NCI-H2107 (cell line): ENCODE data around the gene NLRP11.

ENCODE experiments used
- DNase-seq: peaks from one replicate; lab custom pipeline; 2025; lab: John Stamatoyannopoulos, UW

The NLRP11 gene

GRCh38 chr19:55831846-55832245, at the start of gene NLRP11:
TSS of gene NLRP11 (minus strand) at chr19:55831999. CDS start at chr19:55818174, 13,825 bp downstream.
- no peak for DNase-seq

DNA sequence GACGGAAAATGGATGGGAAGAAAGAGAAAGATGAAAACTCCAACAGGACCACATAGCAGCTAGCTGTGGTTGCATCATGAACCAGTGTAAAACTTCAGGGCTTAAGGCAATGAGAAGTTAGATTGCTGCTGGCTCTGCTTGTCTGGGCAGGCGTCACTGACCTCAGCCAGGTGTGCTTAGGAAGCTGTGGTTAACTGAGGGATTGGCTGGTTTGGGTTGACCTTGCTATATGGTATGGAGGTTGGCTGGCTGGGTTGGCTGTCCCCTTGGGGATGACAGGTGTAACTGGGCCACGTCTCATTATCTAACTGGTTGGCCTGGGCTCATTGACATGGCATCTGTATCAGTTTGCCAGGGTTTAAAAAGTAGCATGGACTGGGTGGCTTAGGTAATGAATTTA, 45.4 kb upstream of the NLRP11 start:
- DNase-seq = no peak

- no peak for DNase-seq
Measured at GRCh38 chr19:55870736-55871135, 38.9 kb upstream of the NLRP11 start.

GRCh38 chr19:55867101-55867500, 35.3 kb upstream of the NLRP11 start:
- no peak for DNase-seq

DNA sequence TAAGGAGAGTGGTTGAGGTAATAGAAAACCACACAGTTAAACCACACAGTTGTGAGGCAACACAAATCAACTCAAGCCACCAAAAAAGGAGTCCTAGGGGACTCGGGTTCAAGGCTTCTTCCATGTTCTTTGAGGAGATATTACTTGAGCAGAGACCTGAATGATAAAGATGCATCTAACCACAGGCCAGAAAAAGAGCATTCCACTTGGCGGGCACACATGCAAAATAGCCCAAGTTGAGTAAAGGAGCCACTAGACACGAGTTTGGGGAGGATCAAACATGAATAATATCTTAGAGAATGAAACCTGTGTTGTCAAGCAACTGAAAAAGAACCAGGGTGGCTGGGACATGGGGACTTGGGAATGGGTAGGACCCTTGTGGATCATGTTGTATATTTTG, 34.7 kb upstream of the NLRP11 start:
- DNase-seq = no peak

DNA sequence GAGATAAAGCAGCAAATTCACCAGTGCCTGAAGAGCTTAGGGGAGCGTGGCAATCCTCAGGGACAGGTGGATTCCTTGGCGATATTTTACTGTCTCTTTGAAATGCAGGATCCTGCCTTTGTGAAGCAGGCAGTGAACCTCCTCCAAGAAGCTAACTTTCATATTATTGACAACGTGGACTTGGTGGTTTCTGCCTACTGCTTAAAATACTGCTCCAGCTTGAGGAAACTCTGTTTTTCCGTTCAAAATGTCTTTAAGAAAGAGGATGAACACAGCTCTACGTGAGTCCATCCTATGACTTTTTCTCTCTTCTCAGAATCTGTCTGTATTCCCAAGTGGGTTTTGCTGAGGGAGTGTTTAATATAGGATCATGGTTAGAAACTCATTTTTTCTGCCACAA, 27.2 kb upstream of the NLRP11 start:
- DNase-seq = no peak

DNA sequence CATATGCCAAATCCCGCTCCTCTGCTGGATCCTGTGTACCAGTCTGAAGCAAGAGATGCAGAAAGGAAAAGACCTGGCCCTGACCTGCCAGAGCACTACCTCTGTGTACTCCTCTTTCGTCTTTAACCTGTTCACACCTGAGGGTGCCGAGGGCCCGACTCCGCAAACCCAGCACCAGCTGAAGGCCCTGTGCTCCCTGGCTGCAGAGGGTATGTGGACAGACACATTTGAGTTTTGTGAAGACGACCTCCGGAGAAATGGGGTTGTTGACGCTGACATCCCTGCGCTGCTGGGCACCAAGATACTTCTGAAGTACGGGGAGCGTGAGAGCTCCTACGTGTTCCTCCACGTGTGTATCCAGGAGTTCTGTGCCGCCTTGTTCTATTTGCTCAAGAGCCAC, 26.6 kb upstream of the NLRP11 start:
- no peak for DNase-seq

GRCh38 chr19:55857974-55858373, 26.2 kb upstream of the NLRP11 start:
- DNase-seq = no peak

DNA sequence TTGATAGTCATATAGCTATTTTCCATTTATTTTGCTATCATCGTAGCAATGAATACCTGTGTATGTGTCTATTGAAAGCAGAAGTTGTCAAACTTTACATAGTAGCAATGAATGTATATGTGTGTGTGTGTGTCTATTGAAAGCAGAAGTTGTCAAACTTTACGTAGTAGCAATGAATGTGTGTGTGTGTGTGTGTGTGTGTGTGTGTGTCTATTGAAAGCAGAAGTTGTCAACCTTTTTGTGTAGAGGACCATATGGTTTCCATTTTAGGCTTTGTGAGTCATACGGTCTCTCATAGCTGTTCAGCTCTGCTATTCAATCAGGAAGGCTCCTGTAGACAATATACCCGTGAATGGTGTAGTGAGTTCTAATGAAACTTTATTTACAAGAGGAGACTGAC, 25.4 kb upstream of the NLRP11 start:
- DNase-seq = no peak

DNA sequence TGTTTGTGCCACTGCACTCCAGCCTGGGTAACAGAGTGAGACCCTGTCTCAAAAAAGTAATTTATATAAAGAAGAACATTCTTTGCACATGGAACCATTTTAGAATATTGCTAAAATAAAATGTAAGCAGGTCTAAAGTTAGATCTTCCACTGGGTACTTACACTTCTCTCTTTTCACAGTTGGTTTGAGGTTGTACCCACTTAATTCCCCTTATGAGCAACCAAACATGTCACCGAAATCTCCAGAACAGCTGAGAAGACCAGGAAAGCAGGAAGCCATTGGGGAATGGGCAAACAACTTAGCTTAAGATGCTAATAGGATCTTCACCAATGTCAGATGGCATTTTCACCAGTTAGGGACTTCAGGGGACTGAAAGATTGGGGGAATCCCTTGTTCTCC, 23.4 kb upstream of the NLRP11 start:
- no peak for DNase-seq

GRCh38 chr19:55838906-55839305, 7.1 kb upstream of the NLRP11 start:
- no peak for DNase-seq

- DNase-seq = no peak
Measured at GRCh38 chr19:55838251-55838650, 6.5 kb upstream of the NLRP11 start.

DNA sequence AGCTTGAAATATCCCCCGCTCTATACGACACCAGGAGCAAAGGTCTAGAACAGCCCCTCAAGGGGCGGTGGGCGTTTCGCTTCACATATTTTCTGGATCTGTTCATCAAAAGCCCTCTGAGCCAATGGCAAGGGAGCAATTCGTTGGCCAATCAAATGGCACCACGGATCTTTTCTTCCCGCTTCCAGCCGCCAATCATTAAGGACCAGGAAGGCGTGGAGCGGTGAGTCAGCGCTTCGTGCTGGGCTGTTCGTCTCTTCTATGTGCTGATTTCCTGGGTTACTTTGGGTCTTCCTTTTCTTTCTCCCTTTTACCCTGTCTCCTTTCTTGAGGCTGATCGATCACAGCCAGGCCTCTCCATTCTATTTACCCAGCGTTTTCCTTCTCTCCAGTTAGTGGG, 4.5 kb upstream of the NLRP11 start, which contains the start of gene NLRP4:
Gene NLRP4, plus strand, starts transcription at position 201 of the 400 bp plus-strand sequence. CDS start 15,541 bp downstream, outside the sequence.
- no peak for DNase-seq

DNA sequence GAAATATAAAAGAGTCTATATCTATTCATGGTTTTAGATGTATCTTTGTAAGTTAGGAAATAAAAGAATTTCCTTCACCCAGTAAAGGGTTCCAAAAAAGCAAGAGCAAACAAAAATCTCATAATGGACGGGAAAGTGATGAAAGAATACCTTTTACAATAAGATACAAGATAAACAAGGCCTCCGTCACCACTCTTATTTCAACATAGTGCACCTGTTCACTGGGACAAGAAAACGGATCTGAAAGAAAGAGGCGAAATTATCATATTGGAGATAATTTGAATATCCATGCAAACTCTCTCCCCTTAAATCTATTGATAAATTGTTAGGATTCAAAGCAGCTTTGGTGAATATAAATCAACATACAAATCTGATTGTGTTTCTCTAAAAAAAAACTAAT, 877 bp upstream of the NLRP11 start:
- no peak for DNase-seq

DNA sequence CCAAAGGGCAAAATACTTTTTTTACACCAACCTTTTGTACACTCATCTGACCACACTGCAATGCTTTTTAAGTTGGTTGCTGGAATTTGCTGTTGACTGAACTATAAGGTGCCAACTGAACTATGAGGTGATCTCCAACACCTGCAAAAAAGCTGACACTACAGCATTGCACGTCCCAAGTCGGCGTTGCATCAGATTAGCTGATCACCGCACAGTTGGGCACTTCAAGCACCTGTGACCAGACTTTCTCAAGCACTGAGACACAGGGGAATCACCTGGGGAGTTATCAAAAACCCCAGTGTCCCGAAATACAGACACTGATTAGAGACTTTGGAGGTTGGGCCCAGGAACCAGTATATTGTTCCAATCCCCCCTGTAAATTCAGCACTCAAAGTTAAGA, 1.1 kb downstream of the NLRP11 start:
- DNase-seq = no peak

DNA sequence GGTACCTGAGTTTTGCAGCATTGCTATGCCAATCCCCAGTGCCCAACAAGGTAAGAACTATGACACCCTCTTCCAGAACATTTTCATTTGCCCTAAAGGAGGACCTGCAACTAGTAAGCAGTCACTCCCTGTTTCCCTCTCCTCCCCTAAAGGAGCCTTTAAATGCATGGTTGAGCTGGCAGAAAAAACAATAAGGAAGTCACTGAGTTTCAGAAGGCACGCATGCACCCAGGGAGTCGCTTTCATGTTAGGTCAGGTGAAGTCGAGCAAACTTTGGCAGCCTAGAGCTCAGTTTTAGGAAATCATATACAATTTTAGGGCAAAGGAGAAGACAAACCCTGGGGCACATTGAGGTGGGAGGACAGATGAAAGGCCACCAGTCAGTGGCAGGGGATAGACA, 11.8 kb downstream of the NLRP11 start:
- no peak for DNase-seq

DNA sequence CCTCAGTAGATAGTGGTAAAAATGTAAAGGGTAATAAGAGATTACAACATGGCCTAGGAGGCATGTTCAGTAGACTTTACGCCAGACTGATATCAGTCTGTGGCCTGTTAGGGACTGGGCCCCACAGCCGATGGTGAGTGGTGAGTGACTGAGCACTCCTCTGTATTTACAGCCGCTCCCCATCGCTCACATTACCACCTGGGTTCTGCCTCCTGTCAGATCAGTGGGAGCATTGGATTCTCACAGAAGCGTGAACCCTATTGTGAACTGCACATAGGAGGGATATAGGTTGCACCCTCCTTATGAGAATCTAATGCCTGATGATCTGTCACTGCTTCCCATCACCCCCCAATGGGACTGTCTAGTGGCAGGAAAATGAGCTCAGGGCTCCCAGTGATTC, 17.9 kb downstream of the NLRP11 start:
- DNase-seq = no peak

- no peak for DNase-seq
Measured at GRCh38 chr19:55812449-55812848, 19.4 kb downstream of the NLRP11 start.

GRCh38 chr19:55811340-55811739, 20.5 kb downstream of the NLRP11 start:
- no peak for DNase-seq

GRCh38 chr19:55809381-55810058, 22.3 kb downstream of the NLRP11 start:
- DNase-seq = peak; percentile 19

GRCh38 chr19:55802281-55802680, 29.5 kb downstream of the NLRP11 start:
- DNase-seq = no peak

- no peak for DNase-seq
Measured at GRCh38 chr19:55801416-55801815, 30.4 kb downstream of the NLRP11 start.

- DNase-seq = no peak
Measured at GRCh38 chr19:55795021-55795420, 36.8 kb downstream of the NLRP11 start.

- no peak for DNase-seq
Measured at GRCh38 chr19:55781112-55781511, 50.7 kb downstream of the NLRP11 start.
